Keratinocyte (primary cell): ENCODE measurements around the gene ACSM3.

Experiments used
- CTCF ChIP-seq, 3 experiments: IDR thresholded peaks in 1 of 3; conservative IDR thresholded peaks in 1 of 3; optimal IDR thresholded peaks in 1 of 3; 2 replicates in 2 of 3; 3 replicates in 1 of 3; pipeline versions ENCODE3 to v1.5.1; 2011; ENCODE audit warnings: low read length in 3 of 3, mild to moderate bottlenecking in 3 of 3, moderate library complexity in 2 of 3, control low read depth in 1 of 3, inconsistent platforms in 1 of 3; ENCODE audit not compliant: insufficient read depth in 2 of 3; ENCODE audit errors: extremely low read depth in 1 of 3
- EZH2 ChIP-seq: IDR thresholded peaks from one replicate; pipeline ENCODE4 v1.6.1; 2012; ENCODE audit warnings: inconsistent platforms, mild to moderate bottlenecking, low read length, moderate library complexity

- TF ChIP-seq CTCF (optimal IDR thresholded peaks at IDR 0.05 in 1 of 3, IDR thresholded peaks at IDR 0.05 in 1 of 3, conservative IDR thresholded peaks at IDR 0.05 in 1 of 3; ENCODE audit: extremely low read depth in 1 of 3, insufficient read depth in 2 of 3, low read length in 3 of 3), result no peak
- no peak for TF ChIP-seq EZH2
Observed at GRCh38 chr16:20734782-20735181, 29.0 kb upstream of the ACSM3 start.
